ENCODE data around the gene DLD. TPM values are rescaled to one million over a fixed set of nuclear protein-coding genes. Genes with fewer than 3 reads are reported as not detected.

Gene DLD
- total RNA-seq, 2 donors from 2014 or later = 119 to 183 TPM

- no peaks in the 10 kb centered on the region for H3K4me1 ChIP-seq
- H3K4me3 ChIP-seq = no peak overlapping the region
- TF ChIP-seq, protein P1, sequence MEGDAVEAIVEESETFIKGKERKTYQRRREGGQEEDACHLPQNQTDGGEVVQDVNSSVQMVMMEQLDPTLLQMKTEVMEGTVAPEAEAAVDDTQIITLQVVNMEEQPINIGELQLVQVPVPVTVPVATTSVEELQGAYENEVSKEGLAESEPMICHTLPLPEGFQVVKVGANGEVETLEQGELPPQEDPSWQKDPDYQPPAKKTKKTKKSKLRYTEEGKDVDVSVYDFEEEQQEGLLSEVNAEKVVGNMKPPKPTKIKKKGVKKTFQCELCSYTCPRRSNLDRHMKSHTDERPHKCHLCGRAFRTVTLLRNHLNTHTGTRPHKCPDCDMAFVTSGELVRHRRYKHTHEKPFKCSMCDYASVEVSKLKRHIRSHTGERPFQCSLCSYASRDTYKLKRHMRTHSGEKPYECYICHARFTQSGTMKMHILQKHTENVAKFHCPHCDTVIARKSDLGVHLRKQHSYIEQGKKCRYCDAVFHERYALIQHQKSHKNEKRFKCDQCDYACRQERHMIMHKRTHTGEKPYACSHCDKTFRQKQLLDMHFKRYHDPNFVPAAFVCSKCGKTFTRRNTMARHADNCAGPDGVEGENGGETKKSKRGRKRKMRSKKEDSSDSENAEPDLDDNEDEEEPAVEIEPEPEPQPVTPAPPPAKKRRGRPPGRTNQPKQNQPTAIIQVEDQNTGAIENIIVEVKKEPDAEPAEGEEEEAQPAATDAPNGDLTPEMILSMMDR (IDR thresholded peaks at IDR 0.05) = no peak
- no peak overlapping the region for H3K9ac ChIP-seq (ENCODE audit: low read depth in 2 of 2, low read length in 2 of 2)
- no peaks in the 10 kb centered on the region for H3K36me3 ChIP-seq
- H3K27ac ChIP-seq = no peak overlapping the region
- DNase-seq = no peak
- no peaks in the 10 kb centered on the region for H3K27me3 ChIP-seq
- H3K9me3 ChIP-seq = no peaks in the 10 kb centered on the region
- intact Hi-C loops (cut with DNase I) = no loop called here
Measured at GRCh38 chr7:107913851-107914250, 22.9 kb downstream of the DLD start.

GRCh38 chr7:107914831-107915230 is 23.8 kb downstream of the DLD start:
- TF ChIP-seq, protein P1 (IDR thresholded peaks at IDR 0.05) = no peak
- Histone ChIP-seq H3K9me3 (no peaks in the 10 kb centered on the region), H3K4me1 (no peaks in the 10 kb centered on the region), H3K4me3 (no peak overlapping the region), H3K36me3 (peaks cover 5% of the 10 kb centered on the region), H3K9ac (ENCODE audit: low read depth in 2 of 2, low read length in 2 of 2) (no peak overlapping the region), H3K27ac (no peak overlapping the region), H3K27me3 (no peaks in the 10 kb centered on the region)
- no peak for DNase-seq
- intact Hi-C loops (cut with DNase I) = no loop called here

DNA sequence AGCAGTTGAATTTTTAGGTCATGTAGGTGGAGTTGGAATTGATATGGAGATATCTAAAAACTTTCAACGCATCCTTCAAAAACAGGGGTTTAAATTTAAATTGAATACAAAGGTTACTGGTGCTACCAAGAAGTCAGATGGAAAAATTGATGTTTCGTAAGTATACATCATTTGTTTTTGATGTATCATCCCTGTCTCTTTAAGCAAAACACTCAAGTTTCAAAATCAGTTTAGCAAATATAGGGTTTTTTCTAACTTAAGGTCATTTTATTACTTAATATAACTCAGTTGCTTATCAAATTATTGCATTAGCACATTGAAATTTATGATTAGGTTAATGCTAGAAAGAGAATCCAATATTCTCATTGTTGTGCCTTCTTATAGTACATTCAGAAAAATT is 24.6 kb downstream of the DLD start:
- Histone ChIP-seq H3K27me3 (no peaks in the 10 kb centered on the region), H3K36me3 (peaks cover 5% of the 10 kb centered on the region), H3K4me1 (peaks cover 4% of the 10 kb centered on the region), H3K4me3 (no peak overlapping the region), H3K9ac (ENCODE audit: low read depth in 2 of 2, low read length in 2 of 2) (no peak overlapping the region), H3K9me3 (no peaks in the 10 kb centered on the region), H3K27ac (no peak overlapping the region)
- TF ChIP-seq, protein P1 (IDR thresholded peaks at IDR 0.05) = no peak
- no peak for DNase-seq
- intact Hi-C loops (cut with DNase I) = no loop called here

DNA sequence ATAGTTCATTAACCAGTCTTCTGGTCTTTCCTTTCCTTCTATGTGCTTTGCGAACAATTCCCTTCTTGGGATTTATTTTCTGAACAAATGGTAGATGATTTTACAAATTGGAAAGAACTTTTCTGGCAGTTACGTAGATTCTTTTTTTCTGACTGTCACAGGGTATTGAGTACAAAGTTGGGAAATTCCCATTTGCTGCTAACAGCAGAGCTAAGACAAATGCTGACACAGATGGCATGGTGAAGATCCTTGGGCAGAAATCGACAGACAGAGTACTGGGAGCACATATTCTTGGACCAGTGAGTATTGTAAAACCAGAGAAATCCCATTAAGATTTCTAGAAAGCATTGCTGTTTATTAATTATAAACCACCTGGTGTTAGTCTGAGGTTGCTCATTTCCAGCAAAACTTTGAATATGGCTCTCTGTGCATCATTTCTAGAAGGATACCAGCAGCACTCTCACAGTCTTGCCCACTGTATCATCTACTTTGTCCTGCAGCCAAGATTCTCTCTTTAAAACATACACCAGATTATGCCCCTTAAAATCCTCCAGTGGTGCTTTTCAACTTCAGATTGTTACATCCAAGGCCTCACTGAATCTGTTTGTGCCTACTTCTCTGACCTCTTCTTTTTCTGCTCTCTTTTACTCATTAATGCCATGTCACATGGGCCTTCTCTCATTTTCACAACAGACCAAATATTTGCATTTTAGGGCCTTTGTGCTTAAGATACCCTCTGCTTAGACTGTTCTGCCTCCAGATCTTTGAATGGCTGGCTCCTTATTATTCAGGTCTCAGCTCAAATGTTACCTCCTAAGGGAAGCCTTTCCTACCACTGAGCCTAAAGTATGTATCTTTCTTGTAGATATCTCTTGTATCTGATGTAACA is 27.0 kb downstream of the DLD start:
- no peaks in the 10 kb centered on the region for H3K9me3 ChIP-seq
- H3K9ac ChIP-seq (ENCODE audit: low read depth in 2 of 2, low read length in 2 of 2) = no peak overlapping the region
- H3K4me3 ChIP-seq = no peak overlapping the region
- no peak overlapping the region for H3K27ac ChIP-seq
- peaks cover 5% of the 10 kb centered on the region for H3K36me3 ChIP-seq
- H3K27me3 ChIP-seq = no peaks in the 10 kb centered on the region
- intact Hi-C loops (cut with DNase I) = no loop called here
- TF ChIP-seq, protein P1 (IDR thresholded peaks at IDR 0.05) = no peak
- H3K4me1 ChIP-seq = peaks cover 6% of the 10 kb centered on the region
- no peak for DNase-seq

DNA sequence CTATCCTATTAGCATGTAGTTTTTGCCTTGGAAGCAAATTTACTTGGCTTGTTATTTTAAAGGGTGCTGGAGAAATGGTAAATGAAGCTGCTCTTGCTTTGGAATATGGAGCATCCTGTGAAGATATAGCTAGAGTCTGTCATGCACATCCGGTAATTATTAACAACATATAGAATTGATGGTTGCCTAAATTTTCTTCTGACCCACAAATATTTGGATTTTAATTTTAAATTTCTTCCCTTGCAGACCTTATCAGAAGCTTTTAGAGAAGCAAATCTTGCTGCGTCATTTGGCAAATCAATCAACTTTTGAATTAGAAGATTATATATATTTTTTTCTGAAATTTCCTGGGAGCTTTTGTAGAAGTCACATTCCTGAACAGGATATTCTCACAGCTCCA is 28.0 kb downstream of the DLD start:
- intact Hi-C loops (cut with DNase I) = no loop called here
- Histone ChIP-seq H3K4me1 (peaks cover 6% of the 10 kb centered on the region), H3K4me3 (no peak overlapping the region), H3K27me3 (no peaks in the 10 kb centered on the region), H3K27ac (no peak overlapping the region), H3K9ac (ENCODE audit: low read depth in 2 of 2, low read length in 2 of 2) (no peak overlapping the region), H3K9me3 (no peaks in the 10 kb centered on the region), H3K36me3 (peaks cover 5% of the 10 kb centered on the region)
- TF ChIP-seq, protein P1 (IDR thresholded peaks at IDR 0.05) = no peak
- no peak for DNase-seq
